ENCODE data around the gene MAGEC2.

The MAGEC2 gene, protein sequence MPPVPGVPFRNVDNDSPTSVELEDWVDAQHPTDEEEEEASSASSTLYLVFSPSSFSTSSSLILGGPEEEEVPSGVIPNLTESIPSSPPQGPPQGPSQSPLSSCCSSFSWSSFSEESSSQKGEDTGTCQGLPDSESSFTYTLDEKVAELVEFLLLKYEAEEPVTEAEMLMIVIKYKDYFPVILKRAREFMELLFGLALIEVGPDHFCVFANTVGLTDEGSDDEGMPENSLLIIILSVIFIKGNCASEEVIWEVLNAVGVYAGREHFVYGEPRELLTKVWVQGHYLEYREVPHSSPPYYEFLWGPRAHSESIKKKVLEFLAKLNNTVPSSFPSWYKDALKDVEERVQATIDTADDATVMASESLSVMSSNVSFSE

DNA sequence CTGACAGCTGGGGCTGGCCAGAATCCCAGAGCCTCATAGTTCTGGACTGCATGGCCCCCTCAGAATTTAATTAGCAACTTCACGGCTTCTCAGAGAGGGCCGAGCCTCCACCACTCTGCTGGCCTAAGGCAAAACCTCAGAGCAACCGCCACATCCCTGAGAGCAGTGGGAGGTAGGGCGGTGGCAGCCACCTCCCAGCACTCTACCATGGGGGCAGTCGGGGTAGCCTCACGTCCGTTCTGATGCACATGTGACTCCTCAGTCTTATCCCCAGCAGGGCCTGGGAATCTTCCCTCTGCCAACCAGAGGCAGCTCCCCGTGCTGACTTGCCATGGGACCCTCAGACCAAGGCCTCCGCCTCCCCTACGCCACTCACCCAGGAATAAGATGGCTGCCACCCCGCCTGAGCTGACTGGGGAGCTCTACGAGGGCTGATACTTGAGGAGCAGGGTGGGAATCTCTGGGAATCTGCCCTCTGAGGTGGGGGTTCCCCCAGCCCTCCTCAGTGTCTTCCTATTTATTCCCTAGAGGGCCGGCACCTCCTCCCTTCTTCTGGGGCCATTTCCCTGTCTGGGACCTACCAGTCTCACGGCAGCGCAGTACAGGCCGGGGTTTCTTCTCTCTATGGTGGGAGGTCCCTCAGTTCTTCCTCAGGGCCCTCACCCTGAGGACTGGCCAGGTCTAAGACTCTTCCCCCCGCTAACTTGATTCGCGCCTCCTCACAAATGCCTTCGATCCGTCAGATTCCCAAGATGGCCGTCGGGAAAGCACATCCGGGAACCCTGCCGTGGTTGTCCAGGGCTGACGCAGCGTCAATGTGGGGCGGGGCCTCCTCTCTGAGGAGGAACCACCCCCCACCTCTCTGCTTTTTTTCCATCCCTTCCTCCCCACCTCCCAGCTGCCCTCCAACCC, at the start of gene MAGEC2:
Gene MAGEC2, minus strand, starts transcription at position 769 of the 912 bp plus-strand sequence. CDS start 1,303 bp downstream, outside the sequence.
- no peak for DNase-seq

DNA sequence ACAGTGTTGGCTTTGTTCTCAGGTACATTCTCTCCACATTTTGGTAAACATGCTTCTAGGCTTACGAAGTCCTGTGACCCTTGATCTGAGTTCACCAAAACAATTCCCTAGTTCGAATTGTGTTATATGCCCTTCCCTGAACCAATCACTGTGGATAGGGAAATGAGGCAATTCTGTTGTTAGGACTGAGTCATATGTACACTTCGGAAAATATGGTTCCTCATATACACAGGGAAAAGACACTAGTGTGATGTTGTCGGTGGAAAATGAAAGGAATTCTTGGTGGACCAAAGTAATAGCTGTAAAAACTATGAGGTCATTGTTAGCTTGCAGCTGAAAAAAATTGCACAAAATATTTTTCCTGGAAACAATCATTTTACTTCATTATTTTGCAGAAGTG, 46.6 kb upstream of the MAGEC2 start:
- DNase-seq, result no peak

DNA sequence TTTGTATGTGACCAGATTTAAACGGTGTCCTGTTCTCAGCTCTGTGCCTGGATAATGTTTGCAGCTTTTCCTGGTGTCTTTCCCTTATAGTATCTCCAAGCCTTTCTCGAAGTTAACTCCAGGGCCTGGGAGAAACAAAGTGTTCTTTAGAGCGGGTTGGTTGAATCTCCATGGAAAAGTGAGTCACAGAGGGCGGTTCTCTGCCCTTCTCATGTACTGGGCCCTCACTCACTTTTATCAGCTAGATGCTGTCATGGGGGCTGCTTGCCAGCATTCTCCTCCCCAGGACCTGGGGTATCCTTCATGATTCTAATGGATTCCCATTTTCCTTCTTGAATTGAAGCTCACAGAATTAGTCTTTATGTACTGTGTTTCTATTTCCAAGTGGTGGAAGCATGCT, 46.1 kb upstream of the MAGEC2 start:
- no peak for DNase-seq

DNA sequence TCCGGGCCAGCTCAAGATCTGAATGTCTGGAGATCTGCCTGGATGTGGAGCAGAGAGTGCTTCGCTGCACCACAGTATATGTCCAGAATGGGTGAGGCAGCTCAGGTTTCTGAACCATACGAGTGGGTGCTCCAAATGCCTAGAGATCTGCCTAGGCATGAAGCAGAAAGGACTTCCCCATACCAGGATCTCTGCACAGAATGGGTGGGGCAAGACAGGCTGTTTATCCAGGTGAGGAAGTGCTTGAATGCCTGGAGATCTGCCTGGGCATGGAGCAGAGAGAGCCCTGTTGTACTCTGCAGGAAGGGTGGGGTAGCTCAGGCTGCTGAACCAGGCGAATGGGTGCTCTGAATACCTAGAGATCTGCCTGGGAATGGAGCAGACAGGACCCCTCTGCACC, 45.4 kb upstream of the MAGEC2 start:
- no peak for DNase-seq

DNA sequence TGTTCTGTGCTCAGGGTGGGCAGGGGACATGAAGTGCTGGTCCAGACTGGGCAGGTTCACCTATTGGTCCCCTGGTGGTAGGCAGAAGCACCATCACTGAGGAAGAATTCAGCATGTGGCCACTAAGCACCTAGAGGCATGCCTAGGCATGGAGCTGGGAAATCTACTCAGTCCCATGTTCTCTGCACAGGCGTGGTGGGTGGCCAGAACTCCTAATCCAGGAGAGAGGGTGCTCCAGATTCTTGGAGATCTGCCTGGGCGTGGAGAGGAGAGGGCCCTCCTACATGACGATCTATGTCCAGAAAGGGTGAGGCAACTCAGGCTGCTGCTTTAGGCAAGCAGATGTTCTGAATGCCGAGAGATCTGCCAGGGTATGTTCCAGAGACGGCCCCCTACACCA, 44.6 kb upstream of the MAGEC2 start:
- DNase-seq, result no peak

DNA sequence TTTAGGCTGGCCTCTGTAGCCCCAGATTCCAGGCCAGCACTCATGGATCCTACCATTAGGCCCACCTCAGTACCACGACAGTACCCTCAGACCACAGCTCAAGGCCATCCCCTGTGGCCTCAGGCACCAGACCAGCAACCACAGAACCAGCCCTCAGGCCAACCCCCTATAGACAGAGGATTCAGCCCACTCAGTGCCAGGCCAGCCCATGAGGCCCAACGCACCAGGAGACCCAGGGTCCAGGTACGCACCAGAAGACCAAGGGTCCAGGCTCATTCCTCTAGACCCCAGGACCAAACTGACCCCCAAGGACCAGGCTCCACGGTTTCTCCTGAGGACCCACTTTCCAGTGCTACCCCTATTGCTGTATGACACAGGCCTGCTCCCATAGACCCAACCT, 39.5 kb upstream of the MAGEC2 start:
- DNase-seq, result no peak

DNA sequence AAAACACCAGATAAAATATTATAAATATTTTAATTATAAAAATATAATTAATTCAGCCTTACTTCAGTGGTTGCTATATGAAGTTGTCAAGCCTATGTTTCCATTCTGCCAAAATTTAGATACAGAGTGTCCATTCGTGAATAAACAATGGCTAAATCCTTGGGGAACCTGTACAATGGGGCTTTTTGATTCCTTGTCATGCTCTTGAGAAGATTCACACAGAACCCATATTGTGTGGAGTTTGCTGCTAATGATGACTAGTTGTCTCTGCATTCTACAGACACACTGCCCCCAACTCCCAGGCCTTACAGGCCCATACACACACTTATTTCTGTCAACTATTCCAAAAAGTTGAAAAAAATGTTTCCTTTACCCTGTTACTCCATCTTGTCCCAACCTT, 33.4 kb upstream of the MAGEC2 start:
- no peak for DNase-seq

DNA sequence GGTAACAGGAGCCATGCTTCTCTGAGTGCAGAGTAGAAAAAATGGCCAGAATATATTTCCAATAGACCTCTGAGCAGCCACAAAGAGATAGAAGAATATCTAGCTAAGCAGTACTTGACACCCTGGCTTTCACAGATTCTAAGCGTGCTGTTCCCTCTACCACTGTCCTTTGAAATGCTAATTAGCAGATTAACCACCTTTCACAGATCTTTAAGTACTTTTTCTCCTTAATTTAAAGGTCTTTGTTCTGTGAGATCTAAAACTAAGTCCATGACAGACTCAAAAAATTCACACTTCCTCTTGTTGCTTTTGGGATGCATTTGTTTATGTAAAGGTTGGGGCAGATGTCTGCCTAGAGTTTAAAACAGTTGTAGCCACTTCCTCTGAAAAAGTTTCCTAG, 28.3 kb upstream of the MAGEC2 start:
- no peak for DNase-seq

DNA sequence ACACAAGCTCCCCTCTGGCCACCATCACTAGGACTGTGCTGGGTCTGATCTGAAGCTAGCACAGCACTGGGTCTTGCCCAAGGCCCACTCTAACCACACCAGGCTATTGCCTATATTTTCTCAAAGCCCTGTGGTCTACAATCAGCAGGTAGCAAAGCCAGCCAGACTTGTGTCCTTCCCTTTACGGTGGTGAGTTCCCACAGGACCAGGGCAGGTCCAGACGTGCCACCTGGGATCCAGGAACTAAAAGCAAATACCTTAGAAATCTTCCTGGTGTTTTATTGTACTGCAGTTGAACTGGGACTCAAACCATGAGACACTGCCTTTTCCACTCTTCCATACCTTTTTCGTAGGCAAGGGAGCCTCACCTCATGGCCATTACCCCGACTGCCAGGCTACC, 9.0 kb upstream of the MAGEC2 start:
- no peak for DNase-seq

DNA sequence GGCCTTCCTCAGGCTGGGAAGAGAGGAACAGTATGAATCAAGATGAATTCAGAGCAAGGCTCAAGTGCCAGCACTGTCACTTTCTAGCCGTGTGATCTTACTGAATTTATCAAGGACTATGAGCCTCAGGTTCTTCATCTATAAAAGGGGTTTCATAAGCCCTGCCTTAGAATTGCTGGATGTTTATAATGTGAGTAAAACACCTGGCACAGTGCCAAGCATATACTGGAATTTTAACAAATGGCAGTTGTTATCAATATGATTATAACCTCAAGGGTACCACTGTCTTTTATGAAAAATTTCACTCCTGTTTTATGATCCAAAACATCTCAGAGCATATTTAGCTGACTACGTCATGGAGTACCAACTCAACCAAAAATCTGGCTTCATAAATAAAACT, 4.0 kb downstream of the MAGEC2 start:
- DNase-seq, result no peak

DNA sequence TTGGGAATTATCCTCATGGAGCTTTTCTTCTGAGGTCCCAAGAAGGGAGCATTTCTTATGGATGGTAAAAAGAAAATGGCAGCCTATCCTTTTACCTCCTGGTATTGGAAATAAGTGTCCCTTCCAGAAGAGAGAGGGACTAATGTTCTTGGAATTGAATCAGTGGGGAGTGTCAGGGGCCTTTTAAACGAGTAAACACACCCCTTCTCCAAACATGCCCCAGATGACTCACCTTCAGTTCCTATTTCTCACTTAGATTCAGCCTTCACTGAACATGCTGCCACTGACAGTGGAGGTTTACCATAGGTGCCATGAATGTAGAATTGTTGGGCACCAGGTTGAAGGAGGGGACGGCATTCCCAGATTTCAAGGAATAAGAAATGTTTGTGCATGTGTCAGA, 19.0 kb downstream of the MAGEC2 start:
- no peak for DNase-seq

DNA sequence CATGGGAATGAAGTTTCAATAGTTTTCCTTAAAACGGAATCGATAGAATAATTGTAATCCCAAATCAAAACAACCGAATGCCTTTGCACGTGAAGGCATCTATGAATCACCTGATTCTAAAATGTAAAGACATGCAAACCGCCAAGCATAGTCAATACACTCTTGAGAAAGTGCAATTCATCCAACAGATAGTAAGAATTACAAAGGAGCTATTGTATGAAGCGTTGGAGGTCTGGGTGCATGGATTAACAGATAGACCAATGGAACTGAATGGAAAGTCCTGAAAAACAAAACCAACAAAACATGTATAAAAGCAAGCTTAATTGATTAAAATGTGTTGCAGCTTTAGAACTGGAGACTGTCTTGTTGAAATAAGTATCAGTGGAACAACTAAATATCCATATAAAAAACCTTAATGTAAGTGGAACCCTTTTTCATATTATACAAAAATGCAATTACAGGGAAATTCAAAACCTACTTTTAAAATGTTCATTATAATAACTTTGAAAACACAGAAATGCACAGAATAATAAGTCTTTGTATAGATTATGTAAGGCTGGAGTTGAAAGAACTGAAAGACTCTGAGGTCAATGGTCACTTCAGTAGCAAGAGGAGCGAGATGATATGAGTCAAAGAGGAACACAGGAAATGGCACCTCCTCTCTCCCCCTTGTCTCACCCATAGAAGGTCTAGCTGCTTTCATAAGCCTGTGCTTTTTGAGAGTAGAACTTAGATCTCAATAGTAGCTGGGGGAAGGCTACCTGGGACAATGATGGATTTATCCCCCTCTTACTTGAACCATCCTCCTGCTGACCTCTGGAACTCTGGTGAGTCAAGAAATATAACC, 20.1 kb downstream of the MAGEC2 start:
- DNase-seq, result no peak

DNA sequence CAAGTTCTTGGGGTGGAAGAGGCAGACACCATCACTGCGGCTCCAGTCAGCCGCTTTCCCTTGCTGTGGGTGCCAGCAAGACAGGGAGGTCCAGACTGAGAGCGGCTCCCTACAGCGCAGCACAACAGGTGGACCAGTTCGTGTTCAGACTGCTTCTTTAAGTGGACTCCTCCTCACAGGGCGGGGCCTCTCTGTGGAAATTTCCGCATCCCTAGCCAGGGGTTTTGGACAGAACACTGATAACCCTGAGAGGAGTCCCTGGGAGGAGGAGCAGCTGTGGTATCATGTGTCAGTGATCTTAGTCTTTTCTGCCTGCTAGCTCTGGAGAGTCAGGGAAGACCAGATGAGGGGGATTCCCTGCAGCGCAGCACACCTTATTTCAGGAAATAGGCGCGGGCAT, 48.5 kb downstream of the MAGEC2 start:
- DNase-seq, result no peak

Data from amygdala (tissue), 56 donors.